OCI-LY7 (cell line): ENCODE results near the gene SEMA4D. TPM values are rescaled to one million over a fixed set of nuclear protein-coding genes. Genes with fewer than 3 reads are reported as not detected.

ENCODE experiments used
- BruUV-seq: library from RNA; stranded (reverse); fragments of 400-500 nt; replicated peaks from 2 replicates; lab custom pipeline; 2021; lab: Mats Ljungman, UMichigan
- CTCF ChIA-PET: fragments of 300-600 bp; sonication (Branson Sonifier 250); formaldehyde crosslinking; loops from one replicate; lab custom pipeline; 2022; ENCODE audit warnings: antibody characterized with exemption; ENCODE audit not compliant: unreplicated experiment; lab: Charles Lee
- POLR2A ChIA-PET: fragments of 300-600 bp; sonication (Branson Sonifier 250); formaldehyde crosslinking; loops from one replicate; lab custom pipeline; 2022; ENCODE audit warnings: antibody characterized with exemption; lab: Charles Lee
- DNase-seq: peaks from one replicate; pipeline ENCODE4 v3.0.0-alpha.2; 2015; ENCODE audit warnings: low spot score
- H2AFZ ChIP-seq: fragments of 200-600 bp; sonication (generic), shearing (Covaris generic); 2 replicates; pipeline ENCODE4 v1.6.1; 2014; ENCODE audit warnings: mild to moderate bottlenecking, antibody characterized with exemption, low read length, moderate library complexity
- H3K27ac ChIP-seq: fragments of 200-600 bp; sonication (generic); 2 replicates; pipeline ENCODE4 v1.5.1; 2014; ENCODE audit warnings: mixed run types, low read depth, mild to moderate bottlenecking, moderate library complexity, low read length, inconsistent platforms; ENCODE audit not compliant: poor library complexity, severe bottlenecking
- H3K36me3 ChIP-seq: fragments of 200-600 bp; sonication (generic); 2 replicates; pipeline ENCODE4 v1.6.1; 2014; ENCODE audit warnings: mild to moderate bottlenecking, antibody characterized with exemption, low read length, moderate library complexity, mixed read lengths; ENCODE audit not compliant: insufficient read depth
- H3K4me1 ChIP-seq: fragments of 200-600 bp; sonication (generic); 2 replicates; pipeline ENCODE4 v1.5.1; 2014; ENCODE audit warnings: mild to moderate bottlenecking, low read length; ENCODE audit not compliant: insufficient read depth, poor library complexity, severe bottlenecking
- H3K4me2 ChIP-seq: fragments of 200-600 bp; sonication (generic); 2 replicates; pipeline ENCODE4 v1.6.1; 2014; ENCODE audit warnings: mild to moderate bottlenecking, low read length
- H3K4me3 ChIP-seq: fragments of 200-600 bp; sonication (generic); 2 replicates; pipeline ENCODE4 v1.5.1; 2014; ENCODE audit warnings: mild to moderate bottlenecking, low read depth, low read length; ENCODE audit not compliant: poor library complexity, severe bottlenecking
- H3K79me2 ChIP-seq: fragments of 200-600 bp; sonication (generic); 2 replicates; pipeline ENCODE4 v1.6.1; 2016; ENCODE audit warnings: low read depth, mild to moderate bottlenecking, low read length, moderate library complexity, mixed read lengths; ENCODE audit not compliant: insufficient read depth
- H3K9me2 ChIP-seq: fragments of 200-600 bp; sonication (generic); 2 replicates; pipeline ENCODE4 v1.6.1; 2016; ENCODE audit warnings: mild to moderate bottlenecking, low read length, mixed read lengths; ENCODE audit not compliant: insufficient read depth
- H3K9me3 ChIP-seq: fragments of 200-600 bp; sonication (generic); 2 replicates; pipeline ENCODE4 v1.6.1; 2014; ENCODE audit warnings: mild to moderate bottlenecking, mixed run types, low read length, mixed read lengths
- H4K20me1 ChIP-seq: fragments of 200-600 bp; sonication (generic); 2 replicates; pipeline ENCODE4 v1.6.1; 2014; ENCODE audit warnings: mild to moderate bottlenecking, antibody characterized with exemption, low read length, moderate library complexity, mixed read lengths; ENCODE audit not compliant: insufficient read depth
- EZH2phosphoT487 ChIP-seq: fragments of 200-600 bp; sonication (generic); IDR thresholded peaks from 2 replicates; pipeline ENCODE4 v1.6.1; 2018; ENCODE audit warnings: low read depth, borderline replicate concordance, mild to moderate bottlenecking, mixed run types, antibody characterized with exemption, low read length, moderate library complexity, mixed read lengths
- intact Hi-C: fragments of 100-400 bp; cut with micrococcal nuclease; formaldehyde crosslinking; loops from one replicate; pipeline ENCODE4 v1.10.0; 2022; ENCODE audit not compliant: unreplicated experiment
- total RNA-seq, 2 experiments: library from RNA; depleted of rRNA in 1 of 2; stranded (reverse); fragments of >200 nt in 1 of 2; shearing (Covaris generic) in 1 of 2; gene quantifications; 2 replicates each; pipeline ENCODE4 v1.2.3, GENCODE V29; 2014 to 2022
- TF ChIP-seq, protein P1 (sequence below): fragments of 200-600 bp; sonication (generic); conservative IDR thresholded peaks from 2 replicates; pipeline ENCODE4 v1.5.1; 2014; ENCODE audit warnings: mild to moderate bottlenecking, antibody characterized with exemption, low read length, moderate library complexity, mixed read lengths

Gene SEMA4D
- total RNA-seq, 2 experiments from 2014 or later, result 28.5 to 60.5 TPM

DNA sequence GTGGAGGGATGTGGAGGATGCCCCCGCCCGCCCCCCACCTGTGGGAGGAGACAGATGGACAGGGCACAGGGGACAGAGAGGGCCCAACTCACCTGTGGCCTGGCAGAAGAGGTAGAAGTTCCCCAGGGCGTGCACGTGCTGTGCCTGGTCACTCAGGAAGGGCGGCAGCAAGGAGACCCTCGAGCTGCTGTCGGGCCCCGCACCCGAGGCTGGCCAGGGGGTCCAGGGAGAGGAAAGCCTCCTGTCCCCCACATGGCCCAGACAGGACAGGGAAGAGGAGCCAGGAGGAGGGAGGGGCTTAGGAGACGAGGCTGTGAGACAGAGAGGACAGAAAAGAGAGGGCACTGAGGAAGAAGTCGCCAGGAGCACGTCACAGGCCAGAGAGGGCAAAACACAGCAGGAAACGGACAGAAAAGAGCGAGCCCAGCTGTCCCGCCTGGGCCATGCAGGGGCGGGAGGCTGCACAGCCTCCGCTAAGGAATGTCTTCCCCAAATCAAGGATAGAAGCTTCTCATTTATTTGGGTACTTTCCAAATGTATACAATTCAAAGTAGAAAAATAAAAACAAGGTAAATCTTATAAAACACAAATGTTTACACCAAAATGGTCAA, 121.1 kb downstream of the SEMA4D start:
- no TSS peak for BruUV-seq
- intact Hi-C loops, result no loop called here
- H2AFZ ChIP-seq, result no peak overlapping the region
- DNase-seq, result no peak
- H3K79me2 ChIP-seq, result no peaks in the 10 kb centered on the region
- CTCF ChIA-PET, result no interaction called here
- no peak for TF ChIP-seq EZH2phosphoT487
- TF ChIP-seq, protein P1, sequence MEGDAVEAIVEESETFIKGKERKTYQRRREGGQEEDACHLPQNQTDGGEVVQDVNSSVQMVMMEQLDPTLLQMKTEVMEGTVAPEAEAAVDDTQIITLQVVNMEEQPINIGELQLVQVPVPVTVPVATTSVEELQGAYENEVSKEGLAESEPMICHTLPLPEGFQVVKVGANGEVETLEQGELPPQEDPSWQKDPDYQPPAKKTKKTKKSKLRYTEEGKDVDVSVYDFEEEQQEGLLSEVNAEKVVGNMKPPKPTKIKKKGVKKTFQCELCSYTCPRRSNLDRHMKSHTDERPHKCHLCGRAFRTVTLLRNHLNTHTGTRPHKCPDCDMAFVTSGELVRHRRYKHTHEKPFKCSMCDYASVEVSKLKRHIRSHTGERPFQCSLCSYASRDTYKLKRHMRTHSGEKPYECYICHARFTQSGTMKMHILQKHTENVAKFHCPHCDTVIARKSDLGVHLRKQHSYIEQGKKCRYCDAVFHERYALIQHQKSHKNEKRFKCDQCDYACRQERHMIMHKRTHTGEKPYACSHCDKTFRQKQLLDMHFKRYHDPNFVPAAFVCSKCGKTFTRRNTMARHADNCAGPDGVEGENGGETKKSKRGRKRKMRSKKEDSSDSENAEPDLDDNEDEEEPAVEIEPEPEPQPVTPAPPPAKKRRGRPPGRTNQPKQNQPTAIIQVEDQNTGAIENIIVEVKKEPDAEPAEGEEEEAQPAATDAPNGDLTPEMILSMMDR, result no peak
- H3K4me3 ChIP-seq, result no peak overlapping the region
- H3K4me2 ChIP-seq, result no peak overlapping the region
- no peaks in the 10 kb centered on the region for H4K20me1 ChIP-seq
- H3K27ac ChIP-seq, result no peak overlapping the region
- H3K9me2 ChIP-seq, result no peaks in the 10 kb centered on the region
- POLR2A ChIA-PET, result no interaction called here
- no peaks in the 10 kb centered on the region for H3K36me3 ChIP-seq
- no peaks in the 10 kb centered on the region for H3K9me3 ChIP-seq
- H3K4me1 ChIP-seq, result peaks cover 6% of the 10 kb centered on the region

DNA sequence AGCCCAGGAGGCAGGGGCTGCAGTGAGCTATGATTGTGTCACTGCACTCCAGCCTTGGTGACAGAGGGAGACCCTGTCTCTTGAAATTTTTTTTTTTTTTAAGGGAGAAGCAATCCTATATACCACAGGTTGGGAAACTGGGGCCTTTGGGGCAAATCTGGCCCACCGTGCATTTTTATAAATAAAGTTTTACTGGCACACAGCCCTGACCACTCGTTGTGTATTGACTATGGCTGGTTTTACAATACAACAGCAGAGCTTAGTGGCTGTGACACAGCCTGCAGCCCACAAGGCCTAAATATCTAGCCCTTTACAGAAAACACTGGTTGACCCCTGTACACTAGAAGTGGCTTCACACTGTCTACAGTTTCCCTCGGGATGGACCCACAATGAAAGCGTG, 121.6 kb downstream of the SEMA4D start:
- Histone ChIP-seq H4K20me1 (no peaks in the 10 kb centered on the region), H3K27ac (no peak overlapping the region), H3K36me3 (no peaks in the 10 kb centered on the region), H3K79me2 (no peaks in the 10 kb centered on the region), H3K9me2 (no peaks in the 10 kb centered on the region), H3K4me1 (peaks cover 6% of the 10 kb centered on the region), H3K4me3 (no peak overlapping the region), H3K9me3 (no peaks in the 10 kb centered on the region), H3K4me2 (no peak overlapping the region), H2AFZ (no peak overlapping the region)
- TF ChIP-seq, protein P1, result no peak
- TF ChIP-seq EZH2phosphoT487, result no peak
- ChIA-PET CTCF (interaction anchor here (0.6 kb wide), 1 partner anchor 9 kb away, joined by 5 read pairs; no protein-coding TSS in a partner anchor), POLR2A (no interaction called here)
- BruUV-seq, result no TSS peak
- no peak for DNase-seq
- intact Hi-C loops, result no loop called here

DNA sequence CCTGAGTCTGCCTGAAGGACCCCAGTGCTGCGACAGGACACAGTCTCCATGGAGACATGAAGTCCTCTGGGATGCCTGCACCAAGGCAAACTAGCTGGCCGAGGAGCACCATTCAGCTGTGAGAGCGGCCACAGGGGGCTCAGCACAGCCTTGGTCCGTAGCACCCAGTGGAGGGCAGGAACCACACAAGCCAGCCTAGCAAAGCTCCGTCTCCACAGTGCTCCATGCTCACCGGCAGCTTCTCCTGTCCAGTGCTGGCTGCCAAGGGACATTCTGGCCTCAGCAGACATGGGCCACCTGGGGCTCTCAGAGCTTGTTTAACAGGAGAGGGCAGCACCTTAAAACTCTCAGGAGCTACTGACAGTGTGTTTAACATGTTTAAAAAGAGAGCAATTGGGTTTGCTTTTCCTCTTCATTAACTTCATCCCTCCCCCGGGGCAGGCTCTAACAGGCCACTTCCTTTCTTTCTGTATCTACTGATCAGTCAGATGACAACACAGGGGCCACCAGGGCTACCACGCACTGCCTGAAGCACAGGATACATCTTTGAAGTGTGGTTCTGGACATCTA, 122.6 kb downstream of the SEMA4D start:
- intact Hi-C loops, result no loop called here
- H3K4me2 ChIP-seq, result no peak overlapping the region

More for the DNA sequence above, 122.6 kb downstream of the SEMA4D start:
- Histone ChIP-seq H2AFZ (no peak overlapping the region), H3K9me3 (no peaks in the 10 kb centered on the region), H3K9me2 (no peaks in the 10 kb centered on the region), H3K4me3 (no peak overlapping the region), H3K79me2 (no peaks in the 10 kb centered on the region), H3K4me1 (peaks cover 6% of the 10 kb centered on the region), H4K20me1 (no peaks in the 10 kb centered on the region), H3K36me3 (no peaks in the 10 kb centered on the region), H3K27ac (no peak overlapping the region)
- CTCF ChIA-PET, result interaction anchor here (1.0 to 1.8 kb wide), 2 partner anchors 33 to 173 kb away, joined by 5 read pairs; no protein-coding TSS in a partner anchor
- POLR2A ChIA-PET, result interaction anchor here (0.6 kb wide), 1 partner anchor 374 kb away, joined by 3 read pairs; no protein-coding TSS in a partner anchor
- BruUV-seq, result no TSS peak
- DNase-seq, result peak; percentile 33
- TF ChIP-seq, protein P1, result peak; percentile 40; the same call in 1 of the 2 replicates
- TF ChIP-seq EZH2phosphoT487, result no peak
